GM19463 (cell line): ENCODE results near the gene FAM114A1.

ENCODE experiments used
- ATAC-seq: cut with Tn5 transposase; IDR thresholded peaks from one replicate; pipeline ENCODE4 v1.9.1; 2021; ENCODE audit warnings: mild to moderate bottlenecking, moderate library complexity; ENCODE audit not compliant: unreplicated experiment

Gene FAM114A1

GRCh38 chr4:38857354-38858096 is 10.1 kb upstream of the FAM114A1 start:
- peak; percentile 63 for ATAC-seq

DNA sequence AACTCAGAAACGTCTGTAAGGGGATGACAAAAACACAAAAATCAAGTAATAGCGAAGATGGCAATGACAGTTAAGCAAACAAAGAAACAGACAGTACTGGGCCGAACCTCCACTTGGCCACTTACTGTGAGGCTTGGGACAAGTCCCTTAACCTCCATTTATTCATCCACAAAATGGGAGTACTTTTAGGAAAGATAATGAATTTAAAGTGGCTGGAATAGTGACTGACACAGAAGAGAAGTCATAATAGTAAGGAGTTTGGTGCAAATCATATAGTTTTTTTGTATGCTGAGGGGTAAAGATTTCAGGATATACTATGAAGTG is 9.5 kb upstream of the FAM114A1 start:
- ATAC-seq: no peak

GRCh38 chr4:38859501-38859900 is 8.1 kb upstream of the FAM114A1 start:
- no peak for ATAC-seq

GRCh38 chr4:38860788-38861424 is 6.7 kb upstream of the FAM114A1 start:
- ATAC-seq: peak; percentile 40

- ATAC-seq: no peak
These were observed 5.8 kb upstream of the FAM114A1 start for GRCh38 chr4:38861791-38862190.

DNA sequence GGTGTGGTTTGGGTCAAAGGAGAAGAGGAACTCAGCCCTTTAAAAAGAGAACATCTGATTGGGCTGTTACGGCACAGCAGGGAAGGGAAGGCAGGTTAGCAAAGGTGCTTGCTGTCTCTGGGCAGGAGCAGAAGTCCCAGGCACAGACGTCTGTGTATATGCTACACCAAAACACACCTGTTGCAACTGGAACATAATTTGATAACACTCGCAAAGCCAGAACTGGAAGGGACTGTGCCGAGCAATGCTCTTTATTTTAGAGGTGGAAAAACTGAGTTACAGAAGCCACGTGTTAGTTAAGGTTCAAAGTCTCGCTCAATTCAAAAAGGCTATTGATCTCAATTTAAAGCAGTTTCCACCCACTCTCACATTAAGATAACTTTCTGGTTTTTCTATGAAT is 2.2 kb upstream of the FAM114A1 start:
- ATAC-seq: no peak

GRCh38 chr4:38866973-38867477 is 581 bp upstream of the FAM114A1 start:
- no peak for ATAC-seq

DNA sequence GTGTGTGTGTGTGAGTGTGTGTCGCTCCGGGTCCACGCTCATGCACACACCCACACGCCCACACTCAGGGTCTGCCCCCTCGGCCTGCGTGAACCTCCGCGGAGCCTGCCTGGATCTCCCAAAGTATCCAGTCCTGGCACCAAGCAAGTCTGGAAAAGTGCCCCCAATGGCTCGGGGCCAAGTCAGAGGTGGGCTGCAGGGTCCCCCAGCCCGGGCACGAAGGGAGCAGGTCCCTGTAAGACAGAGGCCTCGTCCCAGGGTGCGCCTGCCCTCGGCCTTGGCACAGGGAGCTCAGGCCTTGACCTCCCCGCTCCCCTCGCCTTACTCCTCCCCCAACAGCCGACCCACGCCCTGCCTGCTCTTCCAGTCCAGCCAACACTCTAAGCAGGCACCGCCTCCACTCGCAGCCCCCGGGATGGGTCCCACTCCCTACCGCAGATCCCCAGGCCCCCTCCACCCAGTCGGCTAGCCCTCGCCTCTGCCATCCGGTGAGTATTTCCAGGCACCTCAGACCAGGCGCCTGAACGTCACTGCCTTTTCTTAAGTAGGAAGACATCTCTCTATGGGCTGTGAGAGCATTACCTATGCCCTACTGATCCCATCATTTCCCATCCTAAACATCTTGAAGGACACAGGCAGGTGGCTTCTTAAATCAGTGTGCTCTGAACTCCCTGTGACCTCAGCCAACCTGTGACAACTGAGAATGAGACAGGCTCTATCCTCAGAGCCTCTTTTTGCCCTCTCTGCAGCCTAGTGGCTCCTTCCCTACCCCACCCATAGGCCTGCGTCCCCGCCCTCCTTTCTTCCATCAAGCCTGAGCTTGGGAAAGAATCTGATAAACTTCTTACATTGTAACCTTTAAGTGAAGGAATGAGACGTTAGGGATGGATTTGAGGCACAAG is 704 bp downstream of the FAM114A1 start:
- ATAC-seq: peak; percentile 5

DNA sequence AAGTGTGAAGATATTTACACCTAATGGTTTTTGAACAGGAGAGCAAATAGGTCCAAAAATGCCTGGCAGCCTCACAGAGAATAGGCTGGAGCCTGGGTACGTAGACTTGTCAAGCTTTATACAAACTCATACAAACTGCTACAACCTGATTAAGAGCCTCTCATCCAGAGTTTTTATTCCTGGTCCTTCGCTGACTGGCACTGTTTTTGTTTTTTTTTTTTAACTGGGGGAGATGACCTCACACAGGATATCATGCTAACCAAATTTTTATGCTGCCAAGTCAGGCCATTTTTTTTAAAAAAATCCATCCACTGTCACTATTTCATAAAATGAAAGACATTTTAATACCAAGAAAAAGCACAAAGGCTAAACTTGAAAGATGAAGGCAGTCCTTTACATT is 1.9 kb downstream of the FAM114A1 start:
- ATAC-seq: no peak

DNA sequence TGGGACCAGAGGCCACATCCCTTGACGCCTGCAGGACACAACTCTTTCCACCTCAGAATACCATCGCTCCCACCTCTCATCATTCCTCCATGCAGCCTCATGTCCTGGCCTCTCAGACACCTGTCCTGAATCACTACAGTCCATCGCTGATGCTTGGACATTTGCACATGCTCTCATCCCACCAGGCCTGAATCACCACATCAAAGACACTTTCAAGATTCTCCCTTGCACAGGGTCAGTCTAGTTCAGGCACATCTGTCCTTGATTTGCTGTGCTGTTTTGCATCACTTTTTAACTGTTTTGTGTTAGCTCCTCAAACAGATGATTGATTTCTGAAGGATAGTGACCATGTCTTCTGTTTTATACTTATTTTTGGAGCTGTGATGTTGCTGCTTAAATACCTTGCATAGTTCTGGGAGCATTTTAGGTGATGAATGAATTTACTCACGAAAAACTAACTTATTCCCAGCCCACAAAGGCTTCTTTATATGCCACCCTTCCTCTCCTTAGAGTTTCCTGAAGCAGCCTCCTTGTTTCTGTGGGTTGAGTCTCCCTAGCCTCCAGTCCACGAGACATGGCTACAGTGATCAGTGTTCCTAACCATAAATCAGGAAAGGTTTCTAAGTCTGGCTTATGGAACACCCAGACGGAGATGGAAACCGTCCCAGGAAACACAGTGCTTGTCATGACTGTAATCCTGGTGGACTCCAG is 2.6 kb downstream of the FAM114A1 start:
- no peak for ATAC-seq

DNA sequence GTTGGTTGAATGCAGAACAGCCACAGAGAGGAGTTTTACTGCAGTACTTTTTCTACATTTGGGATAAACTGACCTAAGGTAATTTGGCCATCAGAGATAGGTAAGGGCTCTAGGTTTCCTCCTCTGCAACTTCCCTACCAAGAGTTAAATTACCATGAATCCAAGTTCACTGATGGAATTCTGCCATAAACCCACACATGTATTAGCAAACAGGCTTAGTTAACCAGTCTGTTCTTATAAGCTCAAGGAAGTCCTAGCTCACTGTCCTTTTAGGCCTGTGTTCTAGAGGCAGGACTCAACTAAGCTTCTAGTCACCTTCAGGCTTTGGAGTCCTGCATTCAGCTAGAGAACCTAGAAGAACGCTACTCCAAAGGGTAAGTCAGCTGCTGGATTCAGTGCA is 4.0 kb downstream of the FAM114A1 start:
- ATAC-seq: no peak

DNA sequence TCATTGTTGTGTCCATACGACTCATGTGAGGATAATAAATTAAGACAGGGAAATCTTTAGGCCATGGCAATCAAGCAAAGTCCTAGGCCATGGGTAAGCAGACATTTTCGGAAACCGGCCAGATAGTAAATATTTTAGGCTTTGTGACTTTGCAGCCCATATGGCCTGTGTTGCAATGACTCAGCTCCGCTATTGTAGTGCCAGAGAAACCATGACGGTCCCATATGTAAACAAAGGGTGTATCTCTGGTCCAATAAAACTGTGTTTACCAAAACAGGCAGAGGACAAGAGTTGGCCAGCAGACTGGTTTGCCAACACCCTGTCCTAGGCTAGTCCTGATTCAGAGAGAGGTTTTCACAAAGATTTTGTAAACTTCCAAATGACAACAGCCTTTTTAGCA is 5.0 kb downstream of the FAM114A1 start:
- no peak for ATAC-seq

- no peak for ATAC-seq
These were observed 5.8 kb downstream of the FAM114A1 start for GRCh38 chr4:38873290-38873944.

GRCh38 chr4:38876636-38877035 is 9.0 kb downstream of the FAM114A1 start:
- ATAC-seq: no peak

DNA sequence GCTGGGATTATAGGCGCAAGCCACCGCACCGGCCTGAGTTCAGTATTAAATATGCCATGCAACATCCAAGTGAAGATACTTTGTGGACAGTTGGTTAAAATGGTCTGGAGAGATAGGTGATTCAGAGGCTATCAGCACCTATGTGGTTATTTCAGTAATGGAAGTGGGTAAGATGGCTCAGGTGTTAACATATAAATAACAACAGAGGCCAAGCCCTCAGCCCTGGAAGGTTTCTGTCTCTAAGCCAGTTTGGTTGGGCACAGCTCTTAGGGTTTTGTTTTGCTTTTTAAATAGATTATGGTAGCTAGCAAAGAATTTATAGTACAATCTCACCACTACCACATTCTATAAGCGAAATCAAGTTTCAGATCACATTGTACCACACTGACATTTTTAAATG is 16.6 kb downstream of the FAM114A1 start:
- ATAC-seq: no peak

GRCh38 chr4:38889143-38889542 is 21.5 kb downstream of the FAM114A1 start:
- peak; percentile 77 for ATAC-seq

DNA sequence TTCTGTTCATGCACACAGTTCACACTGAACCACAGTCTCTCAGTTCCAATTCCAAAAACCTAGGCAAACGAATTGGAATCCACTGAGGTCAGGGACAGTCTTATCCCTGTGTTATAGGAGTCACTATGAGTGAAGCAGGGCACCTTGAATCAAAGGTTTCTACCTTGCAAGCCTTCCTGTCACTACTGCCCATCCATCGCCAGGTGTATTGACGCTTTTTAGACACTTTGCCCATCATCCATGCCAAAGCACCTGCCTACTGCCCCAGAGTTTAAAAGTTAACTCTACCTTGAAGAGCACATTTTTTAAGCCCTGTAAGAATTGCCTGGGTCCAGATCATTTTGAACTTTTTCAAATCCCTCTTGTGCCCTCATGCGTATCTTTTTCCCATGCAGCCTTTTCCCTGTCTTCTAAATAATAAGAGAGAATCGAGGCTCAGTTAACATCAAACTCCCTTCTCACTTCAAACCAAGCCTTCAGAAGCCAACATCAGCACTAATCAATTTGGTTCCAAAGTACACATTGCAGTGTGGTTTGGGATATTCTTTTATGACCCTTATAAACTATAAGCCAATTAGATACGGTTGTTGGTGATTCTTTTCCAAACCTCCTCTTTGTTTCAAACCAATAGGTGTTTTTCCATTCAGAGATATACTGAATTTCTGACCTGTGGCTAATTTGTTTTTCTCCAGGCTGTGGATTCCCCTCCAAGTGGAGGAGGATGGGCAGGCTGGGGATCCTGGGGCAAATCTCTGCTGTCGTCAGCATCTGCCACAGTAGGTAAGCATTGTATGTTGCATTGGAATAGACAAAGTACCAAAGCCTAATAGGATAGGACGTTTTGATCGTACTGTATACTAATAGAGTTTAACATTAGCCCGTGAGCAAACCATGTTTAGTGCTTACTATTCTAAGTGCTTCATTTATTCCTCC is 23.7 kb downstream of the FAM114A1 start:
- ATAC-seq: no peak

DNA sequence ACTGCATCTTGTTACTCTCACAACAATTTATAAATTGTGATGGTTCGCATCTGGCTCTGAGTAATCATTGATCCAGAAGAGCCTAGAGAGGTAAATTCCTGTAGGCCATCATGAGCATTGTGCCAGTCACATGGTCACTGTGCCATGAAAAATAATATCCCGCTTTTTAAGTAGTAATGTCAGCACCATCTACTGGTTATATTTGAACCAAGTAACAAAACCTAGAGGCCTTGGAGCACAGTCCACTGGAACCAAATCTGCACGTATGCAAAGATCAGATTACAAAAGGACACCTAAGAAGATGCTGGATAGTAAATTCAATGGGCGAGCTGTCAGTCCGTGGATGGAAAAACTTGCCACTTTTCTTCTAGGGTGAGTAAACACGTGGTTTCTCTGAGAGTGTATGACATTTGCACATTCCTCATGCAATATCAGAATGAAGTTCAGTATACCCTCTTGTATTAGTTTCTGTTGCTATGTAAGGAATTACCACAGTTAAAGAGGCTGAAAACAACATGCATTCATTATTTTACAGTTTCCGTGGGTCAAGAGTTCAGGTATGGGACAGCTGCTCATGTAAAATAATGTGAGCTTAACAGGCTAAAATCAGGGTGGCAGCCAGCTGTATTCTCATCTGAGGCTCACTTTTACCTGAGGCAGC is 26.8 kb downstream of the FAM114A1 start:
- peak; percentile 62 for ATAC-seq

- ATAC-seq: no peak
These were observed 29.3 kb downstream of the FAM114A1 start for GRCh38 chr4:38896940-38897339.
